K562 (cell line): ENCODE measurements around the gene HSPA4L. TPM values are rescaled to one million over a fixed set of nuclear protein-coding genes. Genes with fewer than 3 reads are reported as not detected.

Experiments used
- AFF4 ChIP-seq: sonication (generic); formaldehyde crosslinking; IDR thresholded peaks from 2 replicates; pipeline ENCODE4 v1.8.0; 2023; ENCODE audit warnings: mild to moderate bottlenecking, missing genetic modification reagents
- CBX5 ChIP-seq: IDR thresholded peaks from 2 replicates; pipeline ENCODE4 v1.6.1; 2014; ENCODE audit warnings: low read depth, borderline replicate concordance
- CLOCK ChIP-seq: fragments of 250-450 bp; sonication (Bioruptor Pico); IDR thresholded peaks from 2 replicates; pipeline ENCODE4 v1.4.0; 2020; ENCODE audit warnings: mild to moderate bottlenecking, moderate library complexity, borderline replicate concordance
- FOXA1 ChIP-seq: fragments of 450-650 bp; IDR thresholded peaks from 2 replicates; pipeline ENCODE4 v1.6.1; 2016; ENCODE audit warnings: mild to moderate bottlenecking, borderline replicate concordance
- FOXK2 ChIP-seq, 2 experiments: fragments of 450-650 bp; IDR thresholded peaks in 1 of 2; conservative IDR thresholded peaks in 1 of 2; 2 replicates each; pipeline ENCODE4 v1.6.1; 2016; ENCODE audit warnings: low read depth in 2 of 2, mild to moderate bottlenecking in 1 of 2
- GATAD2B ChIP-seq: fragments of 450-650 bp; IDR thresholded peaks from 2 replicates; pipeline ENCODE4 v1.6.1; 2017; ENCODE audit warnings: mild to moderate bottlenecking, borderline replicate concordance
- HDGF ChIP-seq: fragments of 450-650 bp; IDR thresholded peaks from 2 replicates; pipeline ENCODE4 v1.6.1; 2016
- MLLT1 ChIP-seq, 2 experiments: fragments of 450-650 bp; IDR thresholded peaks; 2 replicates each; pipeline ENCODE4 v1.6.1; 2016
- SOX6 ChIP-seq: fragments of 450-650 bp; IDR thresholded peaks from 2 replicates; pipeline ENCODE4 v1.6.1; 2014; ENCODE audit warnings: mild to moderate bottlenecking
- TGIF2 ChIP-seq: sonication (generic); formaldehyde crosslinking; IDR thresholded peaks from 2 replicates; pipeline ENCODE4 v1.8.1; 2022; ENCODE audit warnings: mild to moderate bottlenecking, missing genetic modification reagents, moderate library complexity
- ZBED1 ChIP-seq: IDR thresholded peaks from 2 replicates; pipeline ENCODE4 v1.6.1; 2014
- ZC3H8 ChIP-seq: fragments of 450-650 bp; IDR thresholded peaks from 2 replicates; pipeline ENCODE4 v1.6.1; 2017
- ZFX ChIP-seq: sonication (generic); formaldehyde crosslinking; IDR thresholded peaks from 2 replicates; pipeline ENCODE4 v1.8.0; 2022; ENCODE audit warnings: mild to moderate bottlenecking, missing genetic modification reagents, moderate library complexity
- ZNF197 ChIP-seq: fragments of 200-800 bp; sonication (Bioruptor generic); IDR thresholded peaks from 2 replicates; pipeline ENCODE4 v1.6.1; 2016; ENCODE audit warnings: low read depth, missing genetic modification characterization, missing compliant biosample characterization
- ZNF444 ChIP-seq: fragments of 250-450 bp; sonication (Bioruptor Pico); IDR thresholded peaks from 2 replicates; pipeline ENCODE4 v1.4.0; 2020; ENCODE audit warnings: mild to moderate bottlenecking, moderate library complexity
- ZNF75A ChIP-seq: fragments of 450-650 bp; formaldehyde crosslinking; IDR thresholded peaks from 2 replicates; pipeline ENCODE4 v1.4.0; 2020; ENCODE audit warnings: mild to moderate bottlenecking
- polyA plus RNA-seq, 8 experiments: library from polyadenylated mRNA; depleted of rRNA in 4 of 8; stranded (reverse) in 5 of 8; unstranded in 3 of 8; fragments of >200 nt; fragmentation: Nextera tagmentation in 2 of 8; fragmentation: Illumina TruSeq in 1 of 8; extraction: Ambion mirVana in 2 of 8; extraction: Trizol in 1 of 8; gene quantifications; 2 replicates each; pipeline versions ENCODE4 v1.2.1 to v1.2.3, GENCODE V29; 2011 to 2014; ENCODE audit warnings: inconsistent platforms in 1 of 8, missing spikeins in 1 of 8
- total RNA-seq, 7 experiments: library from RNA; depleted of rRNA in 6 of 7; stranded (reverse); fragments of >200 nt in 6 of 7; fragmentation: Illumina TruSeq in 2 of 7; extraction: Trizol in 2 of 7; gene quantifications; 2 replicates each; pipeline versions ENCODE4 v1.2.1 to v1.2.3, GENCODE V29; 2011 to 2021; ENCODE audit warnings: low replicate concordance in 1 of 7
- TF ChIP-seq, protein P1 (sequence below): fragments of 450-650 bp; IDR thresholded peaks from 2 replicates; pipeline ENCODE4 v1.6.1; 2016; ENCODE audit warnings: missing biosample characterization, missing genetic modification characterization
- TF ChIP-seq, protein P2 (sequence below): sonication (generic); formaldehyde crosslinking; IDR thresholded peaks from 2 replicates; pipeline ENCODE4 v1.8.1; 2022; ENCODE audit warnings: missing genetic modification reagents

The HSPA4L gene
- total and polyA plus RNA-seq, 9 of the 15 experiments (the other 6 are each of a cell fraction or from before 2014, with no cell fraction given): 12.3 to 37.0 (median 21.7) TPM

GRCh38 chr4:127783026-127783769, 1.1 kb downstream of the HSPA4L start (continued):
- TF ChIP-seq FOXK2 (conservative IDR thresholded peaks at IDR 0.05 in 1 of 2, IDR thresholded peaks at IDR 0.05 in 1 of 2; ENCODE audit: low read depth in 2 of 2) (peak in 1 of 2 experiments; percentile 62; a peak in 2 of 4 replicates), FOXA1 (no peak), GATAD2B (no peak), ZNF444 (CRISPR knock-in tag) (no peak), CBX5 (no peak), CLOCK (CRISPR knock-in tag) (no peak), ZNF75A (CRISPR knock-in tag) (no peak), AFF4 (CRISPR knock-in tag) (0 out of 2 replicates have a peak, but pooled peaks have one; percentile 11), ZBED1 (no peak), ZC3H8 (no peak), ZFX (CRISPR knock-in tag) (peak; percentile 61), HDGF (no peak), MLLT1 (IDR thresholded peaks at IDR 0.05) (no peak), SOX6 (no peak), ZNF197 (CRISPR knock-in tag) (no peak), TGIF2 (CRISPR knock-in tag) (no peak)
- TF ChIP-seq, protein P1, sequence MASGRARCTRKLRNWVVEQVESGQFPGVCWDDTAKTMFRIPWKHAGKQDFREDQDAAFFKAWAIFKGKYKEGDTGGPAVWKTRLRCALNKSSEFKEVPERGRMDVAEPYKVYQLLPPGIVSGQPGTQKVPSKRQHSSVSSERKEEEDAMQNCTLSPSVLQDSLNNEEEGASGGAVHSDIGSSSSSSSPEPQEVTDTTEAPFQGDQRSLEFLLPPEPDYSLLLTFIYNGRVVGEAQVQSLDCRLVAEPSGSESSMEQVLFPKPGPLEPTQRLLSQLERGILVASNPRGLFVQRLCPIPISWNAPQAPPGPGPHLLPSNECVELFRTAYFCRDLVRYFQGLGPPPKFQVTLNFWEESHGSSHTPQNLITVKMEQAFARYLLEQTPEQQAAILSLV (tag): no peak
- TF ChIP-seq, protein P2, sequence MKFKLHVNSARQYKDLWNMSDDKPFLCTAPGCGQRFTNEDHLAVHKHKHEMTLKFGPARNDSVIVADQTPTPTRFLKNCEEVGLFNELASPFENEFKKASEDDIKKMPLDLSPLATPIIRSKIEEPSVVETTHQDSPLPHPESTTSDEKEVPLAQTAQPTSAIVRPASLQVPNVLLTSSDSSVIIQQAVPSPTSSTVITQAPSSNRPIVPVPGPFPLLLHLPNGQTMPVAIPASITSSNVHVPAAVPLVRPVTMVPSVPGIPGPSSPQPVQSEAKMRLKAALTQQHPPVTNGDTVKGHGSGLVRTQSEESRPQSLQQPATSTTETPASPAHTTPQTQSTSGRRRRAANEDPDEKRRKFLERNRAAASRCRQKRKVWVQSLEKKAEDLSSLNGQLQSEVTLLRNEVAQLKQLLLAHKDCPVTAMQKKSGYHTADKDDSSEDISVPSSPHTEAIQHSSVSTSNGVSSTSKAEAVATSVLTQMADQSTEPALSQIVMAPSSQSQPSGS (CRISPR knock-in tag): no peak
